CMK (cell line): ENCODE measurements around the gene USP34.
A peak's percentile ranks its signal among the peaks of the same experiment; 100 is the strongest.

Experiments
- DNase-seq: peaks from one replicate; pipeline ENCODE4 v3.0.0-alpha.2; 2010; ENCODE audit warnings: low read depth

Gene USP34

DNA sequence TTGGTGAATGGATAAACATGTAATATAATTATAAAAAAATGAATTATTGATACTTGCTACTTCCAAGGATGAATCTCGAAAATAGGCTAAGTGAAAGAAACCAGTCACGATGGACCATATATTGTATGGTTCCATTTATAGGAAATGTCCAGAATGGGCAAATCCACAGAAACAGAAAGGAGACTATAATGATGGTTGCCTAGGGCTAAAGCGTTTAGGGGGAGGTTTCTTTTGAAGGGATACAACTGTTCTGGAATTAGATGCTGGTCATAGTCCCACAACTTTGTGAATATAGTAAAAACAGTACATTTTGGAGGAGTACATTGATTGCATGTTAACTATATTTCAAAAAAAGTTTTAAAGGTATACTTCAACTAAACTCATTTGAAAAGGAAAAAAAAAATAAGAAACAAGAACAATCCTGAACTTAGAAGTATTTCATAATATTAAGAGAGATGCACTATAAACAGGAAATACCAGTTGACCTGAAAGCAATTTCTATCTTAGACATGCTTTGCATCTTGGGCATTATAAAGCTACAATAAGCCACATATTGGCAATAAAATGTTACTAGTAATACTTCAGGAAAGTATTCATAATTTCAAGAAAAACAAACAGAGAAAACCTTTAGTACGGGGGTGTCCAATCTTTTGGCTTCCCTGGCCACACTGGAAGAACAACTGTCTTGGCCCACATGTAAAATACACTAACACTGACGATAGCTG is 178.9 kb downstream of the USP34 start:
- no peak for DNase-seq

- peak; percentile 79 for DNase-seq
These were observed 182.6 kb downstream of the USP34 start for GRCh38 chr2:61288070-61288841.

DNA sequence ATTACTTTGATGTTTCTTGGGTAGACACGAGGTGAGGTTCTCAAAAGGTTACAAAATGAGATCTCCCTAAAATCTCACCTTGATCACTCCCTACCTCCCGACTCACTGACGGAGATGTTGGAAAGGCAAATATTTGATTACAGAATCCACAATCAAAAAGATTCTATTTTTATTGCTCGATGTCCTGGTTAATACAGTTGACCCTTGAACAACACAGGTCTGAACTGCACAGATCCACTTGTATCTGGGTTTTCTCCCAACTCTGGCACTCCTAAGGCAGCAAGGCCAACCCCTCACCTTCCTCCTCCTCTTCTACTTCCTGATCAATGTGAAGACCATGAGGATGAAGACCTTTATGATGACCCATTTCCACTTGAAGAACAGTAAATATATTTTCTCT is 183.6 kb downstream of the USP34 start:
- no peak for DNase-seq

- DNase-seq, result no peak
These were observed 187.3 kb downstream of the USP34 start for GRCh38 chr2:61283443-61284160.

- DNase-seq, result no peak
These were observed 188.7 kb downstream of the USP34 start for GRCh38 chr2:61282104-61282590.

DNA sequence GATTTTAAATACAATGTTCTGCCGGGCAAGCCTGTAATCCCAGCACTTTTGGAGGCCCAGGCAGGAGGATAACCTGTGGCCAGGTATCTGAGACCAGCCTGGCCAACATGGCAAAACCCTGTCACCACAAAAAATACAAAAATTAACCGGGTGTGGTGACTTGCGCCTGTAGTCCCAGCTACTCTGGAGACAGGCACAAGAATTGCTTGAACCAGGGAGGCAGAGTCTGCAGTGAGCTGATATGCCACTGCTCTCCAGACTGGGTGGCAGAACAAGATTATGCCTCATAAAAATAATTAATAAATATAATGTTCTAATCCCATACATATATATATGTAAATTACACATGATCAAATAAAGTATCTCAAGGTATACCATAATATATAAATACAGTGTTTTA is 189.6 kb downstream of the USP34 start:
- DNase-seq, result no peak

- DNase-seq, result no peak
These were observed 193.1 kb downstream of the USP34 start for GRCh38 chr2:61277756-61278155.

GRCh38 chr2:61275575-61276184 is 195.2 kb downstream of the USP34 start:
- DNase-seq, result no peak

DNA sequence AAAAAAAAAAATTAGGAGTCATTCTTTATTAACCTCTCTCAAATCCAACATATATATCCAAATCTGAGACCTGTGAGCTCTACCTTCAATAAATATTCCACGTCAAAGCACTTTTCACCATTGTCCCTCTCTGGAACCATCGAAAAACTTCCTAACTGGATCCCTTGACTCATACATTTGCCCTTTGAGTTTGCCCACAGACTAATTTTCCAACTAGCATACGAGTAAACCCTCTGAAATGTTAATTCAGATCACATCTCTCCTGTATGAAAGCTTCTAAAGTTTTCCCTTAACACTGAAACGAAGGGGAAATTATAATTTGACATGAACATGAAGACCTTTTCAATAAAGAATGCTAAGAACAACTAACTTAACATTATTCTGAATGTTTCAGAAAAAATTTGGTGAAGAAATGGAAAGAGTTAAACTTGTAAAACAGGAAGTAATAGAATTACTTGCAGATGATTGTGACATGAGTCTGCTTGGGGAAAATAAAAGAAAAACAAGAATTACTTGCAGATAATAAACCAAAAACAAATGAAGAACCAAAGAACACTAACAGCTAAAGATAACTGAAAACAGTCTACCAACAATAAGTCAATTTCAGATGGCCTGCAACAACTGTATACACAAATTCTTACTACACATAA is 198.3 kb downstream of the USP34 start:
- DNase-seq, result no peak

DNA sequence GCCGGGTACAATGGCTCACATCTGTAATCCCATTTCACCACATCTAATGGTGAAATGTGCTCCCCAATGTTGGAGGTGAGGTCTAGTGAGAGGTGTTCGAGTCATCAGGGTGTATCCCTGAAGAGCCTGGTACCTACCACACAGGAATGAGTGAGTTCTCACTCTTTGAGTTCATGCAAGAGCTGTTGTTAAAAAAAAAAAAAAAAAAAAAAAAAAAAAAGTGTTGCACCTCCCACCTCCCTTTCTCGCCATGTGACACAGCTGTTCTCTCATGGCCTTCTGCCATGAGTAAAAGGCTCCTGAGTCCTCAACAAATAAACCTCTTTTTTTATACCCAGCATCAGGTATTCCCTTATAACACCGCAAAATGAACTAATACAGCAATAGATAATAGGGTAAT is 202.6 kb downstream of the USP34 start:
- no peak for DNase-seq

DNA sequence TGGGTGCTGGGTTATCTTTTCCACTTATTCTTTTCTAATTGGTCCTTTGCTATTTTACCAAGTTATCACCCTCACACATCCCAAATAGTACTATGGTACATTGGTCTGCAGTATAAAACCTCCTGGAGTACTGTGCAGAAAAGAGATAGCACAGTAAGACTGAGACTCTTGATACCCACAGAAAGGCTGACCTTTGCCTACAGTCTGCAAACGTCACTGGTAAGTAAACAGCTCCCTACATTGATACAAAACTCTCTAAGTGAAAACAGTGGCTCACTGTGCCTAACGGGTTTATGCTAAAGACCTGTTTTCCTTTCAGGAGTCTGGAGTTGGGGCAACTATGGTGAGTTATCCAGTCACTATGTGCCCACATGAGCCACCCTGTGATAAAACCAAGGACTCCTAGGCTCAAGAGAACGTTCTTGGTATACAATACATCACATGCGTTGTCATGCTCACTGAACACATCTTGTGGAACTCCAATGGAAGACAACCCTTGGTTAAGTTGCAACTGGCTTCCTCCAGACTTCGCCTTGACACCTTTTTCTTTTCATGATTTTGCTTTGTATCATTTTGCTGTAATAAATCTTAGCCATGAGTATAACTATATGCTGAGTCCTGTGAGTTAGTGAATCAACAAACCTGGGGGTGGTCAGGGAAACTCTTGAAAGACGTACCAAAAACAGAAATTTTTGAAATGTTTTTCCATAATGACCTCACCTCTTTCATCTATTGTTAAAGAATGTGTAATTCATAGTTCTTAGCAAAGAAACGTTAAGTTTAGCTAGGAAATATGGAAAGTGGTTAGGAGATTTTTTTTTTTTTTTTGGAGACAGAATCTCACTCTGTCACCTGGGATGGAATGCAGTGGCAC is 204.0 kb downstream of the USP34 start:
- no peak for DNase-seq

DNA sequence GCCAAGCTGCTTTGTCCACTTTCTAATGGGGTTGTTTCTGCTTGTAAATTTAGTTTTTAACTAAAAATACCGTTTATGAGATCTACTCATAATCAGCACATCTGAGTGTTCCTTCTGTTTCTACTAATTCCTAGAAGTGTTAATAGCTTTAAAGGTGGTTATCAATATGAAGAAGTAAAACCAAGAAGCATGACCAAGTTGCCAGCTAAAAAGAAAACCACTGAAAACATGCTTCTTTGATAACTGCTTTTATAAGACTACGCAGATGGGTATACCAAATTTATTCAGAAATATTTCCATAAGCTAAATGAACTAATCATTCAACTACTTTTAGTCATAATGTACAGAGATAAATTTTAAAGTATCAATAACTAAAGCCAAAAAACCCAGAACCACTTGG is 207.1 kb downstream of the USP34 start:
- no peak for DNase-seq

DNA sequence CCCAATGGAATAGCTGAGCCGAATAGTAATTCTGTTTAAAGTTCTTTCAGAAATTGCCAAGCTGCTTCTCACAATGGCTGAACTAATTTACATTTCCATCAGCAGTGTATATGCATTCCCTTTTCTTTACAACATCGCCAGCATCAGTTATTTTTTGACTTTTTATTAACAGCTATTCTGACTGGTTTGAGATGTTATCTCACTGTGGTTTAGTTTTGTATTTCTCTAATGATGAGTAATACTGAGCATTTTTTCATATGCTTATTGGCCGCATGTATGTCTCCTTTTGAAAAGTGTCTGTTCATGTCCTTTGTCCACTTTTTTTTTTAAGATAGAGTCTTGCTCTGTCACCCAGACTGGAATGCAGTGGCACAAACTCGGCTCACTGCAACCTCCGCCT is 208.2 kb downstream of the USP34 start:
- no peak for DNase-seq

- DNase-seq, result no peak
These were observed 213.4 kb downstream of the USP34 start for GRCh38 chr2:61257446-61257845.

- no peak for DNase-seq
These were observed 215.1 kb downstream of the USP34 start for GRCh38 chr2:61255580-61256437.

DNA sequence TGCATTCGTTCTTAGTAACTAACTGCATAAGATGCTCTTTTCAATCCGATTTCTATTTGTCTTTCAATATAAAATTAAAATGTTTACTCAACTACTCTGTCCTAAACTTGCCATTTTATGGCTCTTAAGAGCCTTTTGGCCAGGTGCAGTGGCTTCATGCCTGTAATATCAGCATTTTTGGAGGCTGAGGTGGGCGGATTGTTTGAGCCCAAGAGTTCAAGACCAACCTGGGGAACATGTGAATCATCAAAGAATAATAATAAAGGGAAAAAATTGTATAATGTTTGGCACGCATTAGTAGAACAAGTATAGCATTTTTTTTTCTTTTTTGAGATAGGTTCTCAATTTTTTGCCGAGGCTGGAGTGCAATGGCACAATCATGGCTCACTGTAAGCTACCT is 216.4 kb downstream of the USP34 start:
- DNase-seq, result no peak

DNA sequence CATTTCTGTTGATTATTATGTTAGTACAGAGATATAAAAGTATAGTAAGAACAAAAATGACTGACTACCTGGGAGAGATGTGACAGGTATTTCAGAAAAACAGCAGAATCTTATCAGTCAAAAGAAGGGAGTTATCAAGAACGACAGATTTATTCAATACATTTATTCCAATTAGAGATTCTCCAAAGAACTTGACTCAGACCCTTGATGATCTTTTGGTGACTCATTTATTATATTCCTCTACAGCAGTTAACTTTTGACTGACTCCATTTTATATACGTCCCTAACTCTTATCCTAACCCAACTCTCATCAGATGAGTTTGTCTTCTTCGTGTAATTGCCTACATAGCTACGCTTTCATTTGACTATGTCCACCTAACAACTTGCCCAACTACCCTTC is 217.8 kb downstream of the USP34 start:
- DNase-seq, result no peak

DNA sequence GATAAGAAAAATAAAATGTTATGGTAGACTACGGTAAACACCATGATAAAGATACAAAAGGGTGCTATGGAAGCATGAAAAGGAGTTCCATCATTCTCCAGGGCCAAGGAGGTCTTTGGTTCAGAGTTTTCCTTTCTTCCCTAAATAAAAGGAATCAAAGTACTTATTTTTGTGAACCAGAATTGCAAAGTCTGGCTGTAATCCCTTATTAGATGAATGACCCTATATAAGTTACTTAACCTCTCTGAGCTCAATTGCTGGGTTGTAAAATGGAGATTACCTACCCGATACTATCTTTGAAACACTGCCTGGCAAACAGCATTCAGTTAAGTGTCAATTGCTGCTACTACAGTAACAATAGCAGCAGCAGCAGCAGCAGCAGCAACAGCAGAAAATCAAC is 218.9 kb downstream of the USP34 start:
- no peak for DNase-seq

GRCh38 chr2:61249521-61250071 is 221.3 kb downstream of the USP34 start:
- DNase-seq, result no peak
